Endothelial cell of umbilical vein (primary cell): Measurements from ENCODE around the gene WNT9A. TPM values are rescaled to one million over a fixed set of nuclear protein-coding genes. Genes with fewer than 3 reads are reported as not detected.

Experiments used
- BruUV-seq: library from RNA; stranded (reverse); fragments of 400-500 nt; replicated peaks from 2 replicates; lab custom pipeline; 2021; lab: Mats Ljungman, UMichigan
- CTCF ChIA-PET: fragments of 300-600, 350-600 bp; sonication (Branson Sonifier 250); formaldehyde crosslinking; loops from one replicate; lab custom pipeline; 2021; ENCODE audit warnings: antibody characterized with exemption, inconsistent platforms; lab: Charles Lee
- POLR2A ChIA-PET: fragments of 300-600, 350-600 bp; sonication (Branson Sonifier 250); formaldehyde crosslinking; loops from one replicate; lab custom pipeline; 2021; ENCODE audit warnings: antibody characterized with exemption, inconsistent platforms; lab: Charles Lee
- DNase-seq: peaks from one replicate; pipeline ENCODE4 v3.0.0-alpha.2; 2011; ENCODE audit warnings: low read depth, low spot score
- FAIRE-seq: peaks from 2 replicates; lab custom pipeline; 2011; peaks lifted over from hg19 to GRCh38; lab: Jason Lieb, UNC
- H2AFZ ChIP-seq: 2 replicates; pipeline ENCODE4 v1.6.0; 2012; ENCODE audit warnings: low read depth, low read length, control low read depth, inconsistent platforms
- H3K27ac ChIP-seq: 2 replicates; pipeline ENCODE4 v1.5.1; 2011; ENCODE audit warnings: low read depth, mild to moderate bottlenecking, control low read depth, low read length, moderate library complexity; ENCODE audit not compliant: insufficient read depth
- H3K27me3 ChIP-seq, 2 experiments: 2 replicates each; pipeline versions ENCODE4 v1.6.0 to v1.6.1; 2011; ENCODE audit warnings: low read length in 2 of 2, mixed read lengths in 1 of 2; ENCODE audit not compliant: control insufficient read depth in 2 of 2, insufficient read depth in 2 of 2
- H3K36me3 ChIP-seq, 2 experiments: 2 replicates in 1 of 2; 3 replicates in 1 of 2; pipeline ENCODE4 v1.5.1; 2011; ENCODE audit warnings: low read length in 2 of 2, mild to moderate bottlenecking in 1 of 2, moderate library complexity in 1 of 2; ENCODE audit not compliant: control insufficient read depth in 2 of 2, insufficient read depth in 2 of 2; ENCODE audit errors: extremely low read depth in 1 of 2
- H3K4me1 ChIP-seq: 3 replicates; pipeline ENCODE4 v1.5.1; 2011; ENCODE audit warnings: mild to moderate bottlenecking, low read length; ENCODE audit not compliant: control insufficient read depth, insufficient read depth; ENCODE audit errors: extremely low read depth
- H3K4me2 ChIP-seq: 2 replicates; pipeline ENCODE4 v1.6.1; 2011; ENCODE audit warnings: low read length, control low read depth, mixed read lengths; ENCODE audit not compliant: insufficient read depth
- H3K4me3 ChIP-seq, 3 experiments: fragments of 200-600 bp in 1 of 3; sonication (generic), shearing (Covaris generic) in 1 of 3; replicated peaks in 1 of 3; 2 replicates each; pipeline ENCODE4 v1.5.1; 2011 to 2016; ENCODE audit warnings: control low read depth in 3 of 3, low read length in 3 of 3, mild to moderate bottlenecking in 2 of 3, inconsistent platforms in 1 of 3, low read depth in 1 of 3, moderate library complexity in 1 of 3; ENCODE audit not compliant: insufficient read depth in 1 of 3
- H3K79me2 ChIP-seq: 2 replicates; pipeline ENCODE4 v1.6.0; 2012; ENCODE audit warnings: low read length, inconsistent platforms; ENCODE audit not compliant: control insufficient read depth, insufficient read depth
- H3K9ac ChIP-seq: replicated peaks from 2 replicates; pipeline ENCODE3; 2011; ENCODE audit warnings: low read length, control low read depth; ENCODE audit not compliant: insufficient read depth; ENCODE audit errors: extremely low read depth
- H3K9me1 ChIP-seq: replicated peaks from 3 replicates; pipeline ENCODE4 v1.6.0; 2011; ENCODE audit warnings: mild to moderate bottlenecking, low read length; ENCODE audit not compliant: control insufficient read depth, insufficient read depth; ENCODE audit errors: extremely low read depth
- H3K9me3 ChIP-seq: replicated peaks from 2 replicates; pipeline ENCODE4 v1.5.1; 2012; ENCODE audit warnings: low read length, inconsistent platforms; ENCODE audit not compliant: control insufficient read depth, insufficient read depth
- H4K20me1 ChIP-seq: replicated peaks from 2 replicates; pipeline ENCODE3; 2011; ENCODE audit warnings: mild to moderate bottlenecking, low read length; ENCODE audit not compliant: control insufficient read depth, insufficient read depth; ENCODE audit errors: extremely low read depth
- CTCF ChIP-seq, 2 donors: IDR thresholded peaks; 1 replicate in 1 of 2; 2 replicates in 1 of 2; pipeline ENCODE4 v1.5.1; 2011; ENCODE audit warnings: low read length in 2 of 2, mild to moderate bottlenecking in 2 of 2, moderate library complexity in 2 of 2, control low read depth in 1 of 2, inconsistent platforms in 1 of 2, low read depth in 1 of 2; ENCODE audit not compliant: insufficient read depth in 1 of 2; ENCODE audit errors: extremely low read depth in 1 of 2
- EZH2 ChIP-seq: IDR thresholded peaks from 2 replicates; pipeline ENCODE4 v1.6.1; 2012; ENCODE audit warnings: borderline replicate concordance, low read depth, mild to moderate bottlenecking, moderate library complexity, low read length, inconsistent platforms; ENCODE audit not compliant: severe bottlenecking
- FOS ChIP-seq: IDR thresholded peaks from 2 replicates; pipeline ENCODE4 v1.6.1; 2011; ENCODE audit warnings: mild to moderate bottlenecking, low read length, moderate library complexity, borderline replicate concordance; ENCODE audit not compliant: insufficient read depth
- GATA2 ChIP-seq: IDR thresholded peaks from 2 replicates; pipeline ENCODE4 v1.7.0; 2011; ENCODE audit warnings: low read depth, mild to moderate bottlenecking, moderate library complexity, mixed read lengths, low read length; ENCODE audit not compliant: insufficient read length, insufficient read depth
- JUN ChIP-seq: IDR thresholded peaks from 2 replicates; pipeline ENCODE4 v1.6.1; 2011; ENCODE audit warnings: borderline replicate concordance, low read depth; ENCODE audit not compliant: insufficient read length, insufficient read depth
- MAX ChIP-seq: IDR thresholded peaks from 2 replicates; pipeline ENCODE4 v1.6.1; 2011; ENCODE audit not compliant: insufficient read depth, insufficient read length
- MYC ChIP-seq: IDR thresholded peaks from one replicate; pipeline ENCODE4 v1.6.1; 2011; ENCODE audit warnings: mild to moderate bottlenecking, low read depth, low read length
- POLR2A ChIP-seq: IDR thresholded peaks from 2 replicates; pipeline ENCODE4 v1.6.1; 2012; ENCODE audit warnings: low read depth, mild to moderate bottlenecking, control low read depth, low read length
- POLR2AphosphoS5 ChIP-seq: IDR thresholded peaks from 2 replicates; pipeline ENCODE4 v1.6.1; 2012; ENCODE audit warnings: low read depth, mild to moderate bottlenecking, control low read depth, low read length, moderate library complexity; ENCODE audit not compliant: insufficient read depth
- dilution Hi-C: fragments of 300-500 bp; cut with MboI; formaldehyde crosslinking; loops from one replicate; pipeline ENCODE4 v1.15.0; 2019; ENCODE audit warnings: low sequenced_read_pairs; ENCODE audit not compliant: extremely low pct_ligation_motif_present
- intact Hi-C: fragments of 100-400 bp; cut with micrococcal nuclease; formaldehyde crosslinking; loops from one replicate; pipeline ENCODE4 v1.10.0; 2022
- polyA plus RNA-seq, 4 experiments: library from polyadenylated mRNA; depleted of rRNA in 3 of 4; stranded (reverse) in 3 of 4; unstranded in 1 of 4; fragments of >200 nt; gene quantifications; 2 replicates each; pipeline versions ENCODE4 v1.2.1 to v1.2.3, GENCODE V29; 2011 to 2012; ENCODE audit warnings: missing spikeins in 1 of 4
- total RNA-seq: library from RNA; stranded (reverse); gene quantifications from 2 replicates; pipeline ENCODE4 v1.2.3, GENCODE V29; 2021

The WNT9A gene
- total and polyA plus RNA-seq, 2 donors (not counting 3 experiments of a cell fraction or from before 2014, with no cell fraction given), result 5.4 to 6.2 TPM

DNA sequence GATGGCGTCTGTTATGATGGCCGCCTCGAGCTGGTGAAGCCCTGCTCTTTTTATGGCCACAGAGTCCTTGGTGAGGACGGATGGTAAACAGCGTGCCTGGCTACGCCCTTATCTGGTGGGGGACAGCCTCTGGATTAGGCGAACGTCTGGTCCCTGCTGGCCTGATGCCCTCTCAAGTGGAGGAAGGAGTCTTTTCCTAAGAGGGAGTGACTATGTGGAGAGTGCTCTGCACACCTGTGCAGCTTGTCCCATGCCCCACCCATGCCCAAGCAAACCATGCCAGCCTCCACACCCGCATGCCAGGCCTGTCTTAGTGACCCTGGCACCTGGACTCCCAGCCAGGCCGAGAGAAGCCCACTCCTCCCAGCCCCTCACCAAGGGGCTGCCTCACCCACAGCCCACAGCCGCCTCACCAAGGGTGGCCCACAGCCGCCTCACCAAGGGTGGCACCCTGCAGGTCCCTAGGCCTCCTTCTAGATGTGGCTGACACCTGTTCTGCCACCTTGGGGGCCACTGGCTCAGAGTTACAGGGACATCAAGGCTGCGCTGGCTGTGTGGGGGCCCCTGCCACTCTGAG lies 40.2 kb downstream of the WNT9A start:
- Histone ChIP-seq H3K36me3 (no peaks in the 10 kb centered on the region), H3K9me1 (no peaks in the 10 kb centered on the region), H3K27me3 (no peaks in the 10 kb centered on the region), H2AFZ (no peak overlapping the region), H3K9me3 (no peaks in the 10 kb centered on the region), H3K27ac (no peak overlapping the region), H4K20me1 (no peaks in the 10 kb centered on the region), H3K9ac (no peak overlapping the region), H3K79me2 (no peaks in the 10 kb centered on the region), H3K4me3 (no peak overlapping the region), H3K4me1 (no peaks in the 10 kb centered on the region), H3K4me2 (no peak overlapping the region)
- FAIRE-seq (no peak), DNase-seq (no peak)
- BruUV-seq, result no TSS peak
- ChIA-PET CTCF (no interaction called here), POLR2A (no interaction called here)
- intact Hi-C loops (no loop called here), dilution Hi-C loops (no loop called here)
- TF ChIP-seq EZH2 (no peak), POLR2A (no peak), JUN (no peak), CTCF (IDR thresholded peaks at IDR 0.05; ENCODE audit: extremely low read depth in 1 of 2, insufficient read depth in 1 of 2, low read depth in 1 of 2, low read length in 2 of 2) (no peak), MYC (no peak), POLR2AphosphoS5 (no peak), GATA2 (no peak), FOS (no peak), MAX (no peak)
